ENCODE data around the gene SGSH. TPM values are rescaled to one million over a fixed set of nuclear protein-coding genes. Genes with fewer than 3 reads are reported as not detected.

Gene SGSH
- total RNA-seq, 3 donors from 2014 or later (not counting 1 experiment from before 2014, with no cell fraction given): 73.4 to 96.5 (median 74.1) TPM

- intact Hi-C loops (cut with micrococcal nuclease): no loop called here
- DNase-seq: no peak
- no peak for ATAC-seq
- Histone ChIP-seq H3K27me3 (ENCODE audit: control insufficient read depth, insufficient read depth, low read length) (no peaks in the 10 kb centered on the region), H3K36me3 (ENCODE audit: control insufficient read depth, insufficient read depth, low read length) (no peaks in the 10 kb centered on the region), H3K4me1 (ENCODE audit: control insufficient read depth, insufficient read depth, low read length) (no peaks in the 10 kb centered on the region), H3K27ac (ENCODE audit: low read length) (no peak overlapping the region), H3K9me3 (ENCODE audit: control insufficient read depth, insufficient read depth, low read length) (no peaks in the 10 kb centered on the region), H3K4me3 (ENCODE audit: low read length) (no peak overlapping the region)
- no peak for TF ChIP-seq CTCF (IDR thresholded peaks at IDR 0.05)
- Mint-ChIP-seq H3K9me3 (no peaks in the 10 kb centered on the region), H3K27me3 (ENCODE audit: low read depth in 2 of 2) (peaks cover 0 to 2% of the 10 kb centered on the region in 2 donors), H3K27ac (no peak overlapping the region), H3K36me3 (no peaks in the 10 kb centered on the region), H3K4me3 (no peak overlapping the region), H3K4me1 (no peaks in the 10 kb centered on the region)
- 88% methylated on average over 8 of the region's 10 CpGs for WGBS (ENCODE audit: insufficient coverage)
These were observed 35.8 kb downstream of the SGSH start for GRCh38 chr17:80184423-80184714.

- no peak for TF ChIP-seq CTCF (IDR thresholded peaks at IDR 0.05)
- Histone ChIP-seq H3K27me3 (ENCODE audit: control insufficient read depth, insufficient read depth, low read length) (no peaks in the 10 kb centered on the region), H3K36me3 (ENCODE audit: control insufficient read depth, insufficient read depth, low read length) (no peaks in the 10 kb centered on the region), H3K4me3 (ENCODE audit: low read length) (no peak overlapping the region), H3K4me1 (ENCODE audit: control insufficient read depth, insufficient read depth, low read length) (no peaks in the 10 kb centered on the region), H3K9me3 (ENCODE audit: control insufficient read depth, insufficient read depth, low read length) (no peaks in the 10 kb centered on the region), H3K27ac (ENCODE audit: low read length) (no peak overlapping the region)
- H3K27me3 Mint-ChIP-seq (ENCODE audit: low read depth in 2 of 2): peaks cover 0 to 2% of the 10 kb centered on the region in 2 donors
- 88% methylated on average over 26 of the region's 26 CpGs for WGBS (ENCODE audit: insufficient coverage)
- intact Hi-C loops (cut with micrococcal nuclease): no loop called here
- no peaks in the 10 kb centered on the region for H3K36me3 Mint-ChIP-seq
- DNase-seq: no peak
- H3K4me3 Mint-ChIP-seq: no peak overlapping the region
- no peak for ATAC-seq
- H3K9me3 Mint-ChIP-seq: no peaks in the 10 kb centered on the region
- H3K27ac Mint-ChIP-seq: no peak overlapping the region
- H3K4me1 Mint-ChIP-seq: no peaks in the 10 kb centered on the region
These were observed 36.3 kb downstream of the SGSH start for GRCh38 chr17:80183581-80184422.

GRCh38 chr17:80182845-80183223, 37.3 kb downstream of the SGSH start:
- H3K36me3 ChIP-seq (ENCODE audit: control insufficient read depth, insufficient read depth, low read length): no peaks in the 10 kb centered on the region

More at GRCh38 chr17:80182845-80183223, 37.3 kb downstream of the SGSH start:
- no peak overlapping the region for H3K27ac Mint-ChIP-seq
- H3K4me3 ChIP-seq (ENCODE audit: low read length): no peak overlapping the region
- no peaks in the 10 kb centered on the region for H3K9me3 Mint-ChIP-seq
- H3K27me3 Mint-ChIP-seq (ENCODE audit: low read depth in 2 of 2): peaks cover 0 to 2% of the 10 kb centered on the region in 2 donors
- DNase-seq: no peak
- no peak for TF ChIP-seq CTCF (IDR thresholded peaks at IDR 0.05)
- H3K27ac ChIP-seq (ENCODE audit: low read length): no peak overlapping the region
- ATAC-seq: no peak
- H3K4me3 Mint-ChIP-seq: no peak overlapping the region
- H3K4me1 ChIP-seq (ENCODE audit: control insufficient read depth, insufficient read depth, low read length): no peaks in the 10 kb centered on the region
- intact Hi-C loops (cut with micrococcal nuclease): no loop called here
- H3K9me3 ChIP-seq (ENCODE audit: control insufficient read depth, insufficient read depth, low read length): no peaks in the 10 kb centered on the region
- WGBS (ENCODE audit: insufficient coverage): 93% methylated on average over 12 of the region's 12 CpGs
- no peaks in the 10 kb centered on the region for H3K27me3 ChIP-seq (ENCODE audit: control insufficient read depth, insufficient read depth, low read length)
- no peaks in the 10 kb centered on the region for H3K4me1 Mint-ChIP-seq
- H3K36me3 Mint-ChIP-seq: no peaks in the 10 kb centered on the region

All from natural killer cell (primary cell).